Central memory CD4-positive, alpha-beta T cell (primary cell): ENCODE results near the gene KRT39.

Experiments
- DNase-seq: peaks from one replicate; pipeline ENCODE4 v3.0.0; 2022

KRT39 gene

DNA sequence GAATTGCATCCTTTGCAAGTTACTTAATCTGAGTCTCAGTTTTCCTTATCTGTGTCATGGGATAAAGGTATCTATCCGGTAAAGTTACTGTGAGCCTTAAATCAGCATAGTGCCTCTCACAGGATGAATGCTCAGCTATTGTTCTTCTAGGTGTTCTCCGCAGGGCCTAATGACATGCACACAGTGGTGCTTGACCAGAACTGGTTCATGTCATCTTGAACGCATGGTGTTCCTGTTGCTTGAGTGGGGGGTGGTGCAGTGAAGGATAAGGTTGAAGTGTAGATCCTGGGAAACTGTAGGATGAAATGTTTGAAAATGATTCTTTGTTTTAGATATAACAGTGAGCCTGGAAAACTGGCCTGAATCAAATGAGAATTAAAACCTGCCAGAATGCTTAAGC, 13.4 kb upstream of the KRT39 start:
- DNase-seq, result no peak

GRCh38 chr17:40978575-40979151, 11.9 kb upstream of the KRT39 start:
- no peak for DNase-seq

DNA sequence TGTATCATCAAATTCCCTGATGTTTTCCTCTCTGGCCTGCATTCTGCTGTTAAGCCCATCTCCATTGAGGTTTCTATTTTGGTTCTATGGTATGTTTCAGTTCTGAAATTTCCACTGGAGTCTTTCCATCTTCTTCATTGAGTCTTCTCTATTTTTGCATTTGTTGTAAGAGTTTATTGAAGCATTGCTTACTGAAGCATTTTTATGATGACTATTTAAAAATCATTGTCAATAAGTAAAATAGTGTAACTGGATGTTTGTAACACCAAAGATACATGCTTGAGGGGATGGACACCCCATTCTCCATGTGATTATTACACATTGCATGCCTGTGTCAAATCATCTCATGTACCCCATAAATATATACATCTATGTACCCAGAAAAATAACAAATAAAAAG, 8.8 kb upstream of the KRT39 start:
- no peak for DNase-seq

DNA sequence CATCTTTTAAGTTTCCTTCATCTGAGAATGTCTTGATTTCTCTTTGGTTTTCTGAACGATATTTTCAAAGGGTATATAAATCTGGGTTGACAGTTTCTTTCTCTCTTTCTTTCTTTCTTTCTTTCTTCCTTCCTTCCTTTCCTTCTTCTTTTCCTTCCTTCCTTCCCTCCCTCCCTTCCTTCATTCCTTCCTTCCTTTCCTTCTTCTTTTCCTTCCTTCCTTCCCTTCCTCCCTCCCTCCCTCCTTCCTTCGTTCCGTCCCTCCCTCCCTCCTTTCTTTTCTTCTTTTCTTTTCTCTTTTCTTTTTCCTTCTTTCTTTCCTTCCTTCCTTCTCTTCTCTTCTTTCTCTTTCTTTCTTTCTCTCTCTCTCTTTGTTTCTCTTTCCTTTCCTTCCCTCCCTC, 7.6 kb upstream of the KRT39 start:
- no peak for DNase-seq

- DNase-seq, result no peak
Measured at GRCh38 chr17:40967582-40967981, 834 bp upstream of the KRT39 start.

DNA sequence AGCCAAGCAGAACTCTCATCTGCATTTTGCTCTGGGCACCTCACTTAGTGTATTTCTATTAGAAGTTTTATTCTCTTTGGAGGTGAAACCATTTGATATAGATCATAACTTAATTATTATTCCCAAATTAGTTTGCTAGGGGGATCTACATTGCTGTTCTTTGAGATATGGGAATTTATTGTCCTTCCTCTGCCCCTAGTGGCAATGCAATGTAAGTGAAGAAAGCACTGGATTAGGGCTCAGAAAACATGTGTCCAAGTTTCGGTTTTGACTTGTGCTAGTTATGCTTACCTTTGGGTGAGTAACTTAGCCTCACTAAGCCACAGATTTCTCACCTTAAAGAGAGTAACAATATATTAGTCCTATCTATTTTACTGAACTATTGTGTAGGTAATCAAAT, 2.9 kb downstream of the KRT39 start:
- DNase-seq, result no peak

GRCh38 chr17:40962059-40962561, 4.6 kb downstream of the KRT39 start:
- no peak for DNase-seq

DNA sequence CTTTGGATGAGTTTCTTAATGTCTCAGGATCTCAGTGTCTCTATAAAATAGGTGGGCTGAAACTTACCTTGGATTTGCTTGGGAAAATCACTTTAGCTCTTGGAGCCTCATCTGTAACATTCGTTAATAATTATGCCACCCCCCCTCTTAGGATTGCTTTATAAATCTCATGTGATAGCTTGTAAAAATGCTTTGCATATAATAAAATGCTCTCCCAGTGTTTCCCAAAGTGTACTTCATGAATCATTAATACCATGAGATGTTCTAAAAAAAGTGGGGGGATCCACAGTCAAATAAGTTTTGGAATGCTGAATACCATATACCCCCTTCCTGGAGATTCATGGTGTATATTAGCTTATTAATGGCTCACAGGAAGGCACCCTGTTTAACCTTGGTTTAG, 5.2 kb downstream of the KRT39 start:
- no peak for DNase-seq

- DNase-seq, result no peak
Measured at GRCh38 chr17:40960144-40960543, 6.6 kb downstream of the KRT39 start.

DNA sequence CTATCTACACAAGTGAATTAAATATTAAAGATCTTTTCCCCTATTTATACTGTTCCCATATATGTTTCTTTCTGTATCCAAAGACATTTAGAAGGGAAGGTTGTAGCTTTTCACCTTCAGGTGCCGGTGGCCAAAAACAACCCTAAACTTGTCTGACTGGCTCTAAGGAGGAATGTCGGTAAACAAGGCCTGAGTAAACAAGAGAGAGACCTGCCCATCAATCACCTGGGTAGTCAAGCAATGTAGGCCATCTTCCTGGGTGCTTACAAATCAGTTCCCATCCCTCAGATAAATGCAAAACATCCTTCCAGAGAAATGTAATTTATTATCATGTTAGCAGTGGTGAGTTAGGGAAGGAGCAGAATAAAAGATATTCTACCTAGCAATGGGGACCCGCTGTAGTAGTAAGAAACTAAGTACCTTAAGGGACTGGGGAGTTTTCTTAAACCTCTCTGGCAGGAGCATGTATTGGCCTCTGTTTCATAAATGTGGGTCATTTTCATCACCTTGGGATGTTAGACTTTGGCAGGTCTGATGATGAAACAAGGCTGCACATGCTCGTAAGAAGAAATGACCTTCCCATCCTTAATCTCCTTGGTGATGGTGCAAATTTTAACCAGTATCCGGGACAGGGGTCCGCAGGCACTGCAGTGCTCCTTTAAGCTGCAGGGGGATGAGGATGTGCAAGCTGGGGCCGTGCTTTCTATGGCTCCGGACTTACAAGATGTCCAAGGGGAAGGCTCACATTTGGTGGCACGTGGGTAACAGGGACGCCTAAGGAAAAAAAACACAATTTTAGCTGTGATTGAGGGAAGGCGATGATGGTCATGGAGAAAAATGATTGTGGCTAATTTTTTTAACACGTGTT, 8.4 kb downstream of the KRT39 start:
- no peak for DNase-seq

DNA sequence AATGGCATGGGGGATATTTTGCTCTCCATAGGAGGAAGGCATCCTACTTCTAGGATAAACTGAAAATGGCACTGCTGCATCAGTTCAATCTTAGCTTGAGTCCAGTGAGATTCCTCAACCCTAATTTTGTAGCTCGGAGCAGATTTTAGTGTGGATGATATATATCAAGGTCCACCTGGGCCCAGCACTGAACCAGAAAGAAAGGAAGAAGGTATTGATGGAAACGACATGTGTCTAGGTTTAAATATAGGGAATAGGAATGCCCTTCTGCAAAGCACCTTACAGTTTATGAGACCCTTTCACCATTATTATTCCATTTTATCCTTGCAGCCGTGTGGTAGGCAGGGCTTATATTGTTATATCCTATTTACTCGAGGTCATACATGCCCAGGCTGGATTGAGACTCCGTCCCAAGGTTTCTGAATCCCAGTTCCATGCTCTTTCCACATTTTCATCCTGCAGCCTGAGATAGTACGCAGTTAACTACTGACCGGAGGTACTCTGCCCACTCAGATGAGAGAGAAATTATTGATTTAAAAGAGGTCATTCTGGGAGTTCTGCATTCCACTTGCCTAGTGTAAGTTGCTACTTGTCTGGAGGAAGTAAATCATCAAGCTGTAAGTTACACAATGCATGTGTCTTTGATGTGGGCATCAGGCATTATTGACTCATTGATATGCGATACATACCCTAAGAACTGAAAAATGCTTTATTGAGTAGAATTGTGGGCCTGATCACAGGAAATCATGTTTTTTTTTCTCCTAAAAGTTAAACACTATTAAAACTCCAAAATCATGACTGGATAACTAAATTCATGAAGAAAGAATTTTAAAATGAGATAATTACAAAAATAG, 10.1 kb downstream of the KRT39 start:
- no peak for DNase-seq

DNA sequence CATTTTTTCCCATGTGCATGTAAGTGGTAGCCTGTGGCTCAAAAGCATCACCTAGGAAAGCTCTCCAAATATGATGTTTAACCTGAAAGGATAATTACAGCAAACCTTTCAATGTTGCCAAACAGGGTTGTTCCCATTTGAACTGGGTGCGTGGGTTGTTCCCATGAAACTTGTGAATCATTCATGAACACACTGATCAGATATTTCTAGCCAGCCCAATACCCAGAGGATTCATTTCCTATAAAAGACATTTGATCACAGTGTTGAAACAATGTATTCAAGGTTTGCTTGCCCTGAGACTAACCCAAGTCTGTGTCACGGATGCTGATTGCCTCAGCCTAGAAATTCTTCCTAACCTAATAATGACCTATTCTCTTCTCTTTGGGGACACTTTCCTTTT, 12.9 kb downstream of the KRT39 start:
- no peak for DNase-seq

DNA sequence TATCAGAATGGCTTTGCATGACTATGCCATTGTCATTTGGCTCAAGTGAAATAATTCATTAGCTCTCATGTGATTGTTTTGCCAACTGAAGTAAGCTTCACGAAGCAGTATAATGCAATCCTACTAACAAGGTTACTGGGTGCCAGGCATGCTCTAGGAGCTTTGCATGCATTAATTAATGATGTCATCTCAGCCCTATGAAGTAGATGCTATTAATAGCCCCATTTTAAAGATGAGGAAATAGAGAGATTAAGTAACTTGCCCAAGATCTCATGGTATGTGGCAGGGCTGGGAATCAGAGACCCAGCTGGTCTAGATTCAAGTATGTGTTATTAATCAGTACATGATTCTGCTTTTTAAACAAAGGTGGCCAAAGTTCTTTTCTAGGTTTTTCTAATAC, 14.1 kb downstream of the KRT39 start:
- DNase-seq, result no peak

DNA sequence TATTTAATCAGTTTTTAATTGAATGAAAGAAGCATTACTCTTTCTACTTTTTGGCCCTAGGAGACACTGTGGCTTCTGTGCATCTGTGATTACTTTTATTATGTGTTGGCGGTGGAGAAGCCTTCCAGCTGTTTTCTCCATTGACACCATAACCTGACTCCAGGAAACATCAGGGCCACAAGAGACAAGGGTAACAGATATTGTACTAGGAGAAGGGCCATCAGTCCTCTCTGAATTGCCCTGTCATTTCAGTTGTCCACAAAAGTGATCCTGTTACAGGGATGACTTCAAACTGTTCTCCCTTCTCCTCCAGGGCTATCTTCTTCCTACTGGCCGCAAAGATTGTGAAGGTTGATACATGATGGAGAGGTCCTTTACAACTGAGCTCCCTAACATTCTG, 14.6 kb downstream of the KRT39 start:
- no peak for DNase-seq

GRCh38 chr17:40951011-40951622, 15.6 kb downstream of the KRT39 start:
- DNase-seq, result no peak

- DNase-seq, result no peak
Measured at GRCh38 chr17:40950176-40950575, 16.6 kb downstream of the KRT39 start.

- no peak for DNase-seq
Measured at GRCh38 chr17:40949418-40949817, 17.3 kb downstream of the KRT39 start.

DNA sequence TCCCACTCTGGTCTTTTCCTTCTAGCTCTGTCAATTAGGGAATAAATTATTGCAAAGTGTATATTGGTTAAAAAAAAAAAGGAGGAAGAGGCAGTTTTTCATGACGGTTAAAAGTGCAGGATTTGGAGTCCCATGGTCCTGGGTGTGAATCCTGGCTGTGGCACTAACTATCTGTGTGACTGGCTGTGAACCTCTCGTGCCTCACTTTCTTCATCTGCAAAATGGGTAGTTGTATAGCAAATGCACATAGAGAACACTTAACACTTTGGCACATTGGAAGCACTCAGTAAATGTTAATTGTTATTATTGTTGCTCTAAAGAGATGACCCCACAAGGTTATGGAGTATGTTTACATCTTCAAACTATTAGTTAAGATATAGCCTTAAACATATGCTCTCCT, 18.8 kb downstream of the KRT39 start:
- no peak for DNase-seq

DNA sequence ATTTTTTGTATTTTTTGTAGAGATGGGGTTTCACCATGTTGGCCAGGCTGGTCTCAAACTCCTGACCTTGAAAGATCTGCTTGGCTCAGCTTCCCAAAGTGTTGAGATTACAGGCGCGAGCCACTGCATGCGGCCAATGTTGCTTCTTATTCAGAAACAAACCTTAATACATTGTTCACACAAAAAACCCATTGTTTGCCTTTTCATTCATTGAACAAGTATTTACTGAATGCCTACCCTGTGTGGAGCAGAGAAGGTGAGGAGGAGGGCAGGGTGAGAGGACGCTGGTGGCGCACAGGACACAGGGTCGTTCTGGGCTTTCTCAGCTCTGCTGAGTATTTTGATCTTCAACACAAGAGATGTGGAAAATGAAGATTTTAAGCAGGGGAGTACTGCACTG, 21.3 kb downstream of the KRT39 start:
- DNase-seq, result no peak

- no peak for DNase-seq
Measured at GRCh38 chr17:40944531-40944930, 22.2 kb downstream of the KRT39 start.

DNA sequence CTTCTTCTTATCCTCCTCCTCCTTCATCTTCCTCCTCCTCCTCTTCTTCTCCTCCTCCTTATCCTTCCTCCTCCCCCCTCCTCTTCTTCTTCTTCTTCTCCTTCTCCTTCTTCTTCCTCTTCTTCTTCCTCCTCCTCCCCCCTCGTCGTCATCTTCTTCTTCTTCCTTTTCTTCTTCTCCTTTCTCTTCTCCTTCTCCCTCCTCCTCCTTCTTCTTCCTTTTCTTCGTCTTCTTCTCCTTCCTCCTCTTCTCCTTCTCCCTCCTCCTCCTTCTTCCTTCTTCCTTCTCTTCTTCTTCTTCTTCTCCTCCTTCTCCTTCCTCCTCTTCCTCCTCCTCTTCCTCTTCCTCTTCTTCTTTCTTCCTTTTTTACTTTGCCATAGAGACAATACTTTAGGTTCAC, 24.2 kb downstream of the KRT39 start:
- no peak for DNase-seq

- no peak for DNase-seq
Measured at GRCh38 chr17:40940266-40940665, 26.5 kb downstream of the KRT39 start.

DNA sequence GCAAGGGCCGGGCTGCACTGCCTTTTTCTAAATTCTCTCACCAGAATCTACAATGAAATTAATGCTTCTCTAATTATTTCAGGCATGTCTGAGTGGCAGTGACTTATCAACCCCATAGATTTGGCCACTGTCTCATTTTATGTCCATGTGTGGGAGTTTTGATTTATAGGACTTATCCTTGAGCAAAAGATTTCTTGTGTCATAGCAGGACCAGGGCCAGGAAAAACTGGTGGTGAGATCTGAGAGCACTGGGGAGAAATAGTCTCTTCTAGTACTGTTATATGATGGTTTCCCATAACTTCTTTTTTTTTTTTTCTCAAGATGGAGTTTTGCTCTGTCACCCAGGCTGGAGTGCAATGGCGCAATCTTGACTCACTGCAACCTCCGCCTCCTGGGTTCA, 27.8 kb downstream of the KRT39 start:
- DNase-seq, result no peak
